Midbrain (tissue), 1 donor: Measurements from ENCODE around the gene TMCC2.
"Not testable (repeated sequence)": the region's sequence is repeated elsewhere in the genome, so short reads cannot be mapped to it uniquely, and the experiment has no call there.

Source experiments
- DNase-seq: peaks from one replicate; lab custom pipeline; 2025; lab: John Stamatoyannopoulos, UW

TMCC2 gene, protein sequence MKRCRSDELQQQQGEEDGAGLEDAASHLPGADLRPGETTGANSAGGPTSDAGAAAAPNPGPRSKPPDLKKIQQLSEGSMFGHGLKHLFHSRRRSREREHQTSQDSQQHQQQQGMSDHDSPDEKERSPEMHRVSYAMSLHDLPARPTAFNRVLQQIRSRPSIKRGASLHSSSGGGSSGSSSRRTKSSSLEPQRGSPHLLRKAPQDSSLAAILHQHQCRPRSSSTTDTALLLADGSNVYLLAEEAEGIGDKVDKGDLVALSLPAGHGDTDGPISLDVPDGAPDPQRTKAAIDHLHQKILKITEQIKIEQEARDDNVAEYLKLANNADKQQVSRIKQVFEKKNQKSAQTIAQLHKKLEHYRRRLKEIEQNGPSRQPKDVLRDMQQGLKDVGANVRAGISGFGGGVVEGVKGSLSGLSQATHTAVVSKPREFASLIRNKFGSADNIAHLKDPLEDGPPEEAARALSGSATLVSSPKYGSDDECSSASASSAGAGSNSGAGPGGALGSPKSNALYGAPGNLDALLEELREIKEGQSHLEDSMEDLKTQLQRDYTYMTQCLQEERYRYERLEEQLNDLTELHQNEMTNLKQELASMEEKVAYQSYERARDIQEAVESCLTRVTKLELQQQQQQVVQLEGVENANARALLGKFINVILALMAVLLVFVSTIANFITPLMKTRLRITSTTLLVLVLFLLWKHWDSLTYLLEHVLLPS

GRCh38 chr1:205227584-205228013 lies at the start of gene TMCC2:
Gene TMCC2 (plus strand): TSS chr1:205227946. CDS start chr1:205228565, 619 bp downstream.
- DNase-seq: peak; percentile 94

DNA sequence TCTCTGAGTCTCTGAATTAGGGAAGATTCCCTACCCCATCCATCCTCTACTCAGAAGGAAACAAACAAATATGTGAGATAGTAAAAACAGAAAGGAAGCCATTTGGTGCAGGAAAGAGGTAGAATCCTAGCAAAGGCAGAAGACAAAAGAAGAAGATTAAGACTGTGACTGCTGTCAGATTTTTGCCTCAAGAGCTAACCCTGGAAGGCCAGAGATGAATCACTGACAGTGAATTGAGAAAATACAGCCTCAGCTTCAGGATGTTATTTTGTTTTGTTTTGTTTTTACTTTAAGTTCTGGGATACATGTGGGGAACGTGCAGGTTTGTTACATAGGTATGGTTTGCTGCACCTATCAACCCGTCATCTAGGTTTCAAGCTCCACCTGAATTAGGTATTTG lies 47.9 kb upstream of the TMCC2 start:
- DNase-seq: no peak

GRCh38 chr1:205180331-205180730 lies 47.4 kb upstream of the TMCC2 start:
- DNase-seq: not testable (repeated sequence)

- DNase-seq: no peak
Observed at GRCh38 chr1:205182930-205183329, 44.8 kb upstream of the TMCC2 start.

DNA sequence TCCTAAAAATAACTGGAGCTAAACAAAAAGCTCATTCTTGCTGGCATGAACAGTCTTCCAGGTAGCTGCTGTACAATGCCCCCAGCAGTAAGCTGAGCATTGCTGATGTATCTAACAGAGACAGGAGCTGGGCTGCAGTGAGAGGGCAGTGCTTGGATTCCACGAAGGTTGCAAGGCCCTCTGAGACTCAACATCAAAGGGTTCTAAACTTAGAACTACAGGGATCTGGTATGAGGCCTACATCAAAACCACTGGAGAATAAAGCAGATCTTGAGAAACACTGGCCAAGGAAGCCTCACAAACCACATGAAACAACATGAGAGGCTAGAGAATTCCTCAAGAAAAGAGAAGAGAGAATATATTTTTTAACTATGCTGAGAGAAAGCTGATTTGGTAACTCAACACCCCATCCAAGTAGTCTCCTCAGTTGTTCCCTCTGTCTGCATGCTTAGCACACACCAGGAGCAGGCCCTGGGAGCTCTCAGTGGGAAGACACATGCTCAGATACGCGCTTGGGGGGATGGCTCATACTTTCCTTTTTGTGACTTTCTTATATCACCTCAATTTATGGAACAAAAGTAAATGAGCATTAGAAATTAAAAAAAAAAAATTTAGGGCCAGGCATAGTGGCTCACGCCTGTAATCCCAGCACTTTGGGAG lies 43.9 kb upstream of the TMCC2 start:
- DNase-seq: no peak

- DNase-seq: no peak
Observed at GRCh38 chr1:205186191-205186590, 41.6 kb upstream of the TMCC2 start.

DNA sequence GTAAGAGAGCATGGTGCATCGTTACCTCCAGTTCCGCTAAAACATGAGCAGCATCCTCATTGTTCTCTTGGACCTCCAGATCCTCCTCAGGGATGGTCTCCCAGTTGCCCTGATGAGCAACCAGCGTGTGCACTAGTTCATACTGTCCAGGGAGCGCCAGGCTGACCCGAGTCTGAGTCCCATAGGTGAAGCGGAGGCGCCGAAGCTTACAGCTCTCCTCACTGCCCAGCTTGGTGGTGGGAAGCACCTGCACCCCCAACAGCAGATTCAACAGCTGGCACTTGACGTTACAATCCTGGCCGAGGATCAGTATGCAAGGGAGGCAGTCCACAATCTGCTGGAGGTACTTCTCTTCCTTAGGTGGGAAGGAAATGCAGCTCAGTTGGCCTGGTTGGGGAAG lies 40.3 kb upstream of the TMCC2 start:
- no peak for DNase-seq

GRCh38 chr1:205188098-205188497 lies 39.6 kb upstream of the TMCC2 start:
- DNase-seq: no peak

DNA sequence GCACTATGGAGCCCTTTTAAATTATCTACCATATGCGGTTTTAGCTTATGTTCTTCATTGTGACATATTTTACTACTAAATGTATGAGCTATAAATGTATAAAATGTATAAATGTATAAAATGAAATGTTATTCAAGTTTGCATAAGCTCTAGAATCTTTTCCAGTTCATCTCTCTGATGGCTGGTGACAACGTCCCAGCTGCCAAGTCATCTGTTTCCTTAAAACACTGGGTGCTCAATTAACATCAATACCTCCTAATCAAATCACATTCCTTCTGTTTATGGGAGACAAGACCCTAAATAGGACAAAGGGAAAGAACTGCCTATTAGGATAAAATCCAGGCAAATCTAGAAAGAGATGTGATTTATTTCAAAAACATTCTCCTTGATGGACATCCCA lies 39.1 kb upstream of the TMCC2 start:
- DNase-seq: no peak

DNA sequence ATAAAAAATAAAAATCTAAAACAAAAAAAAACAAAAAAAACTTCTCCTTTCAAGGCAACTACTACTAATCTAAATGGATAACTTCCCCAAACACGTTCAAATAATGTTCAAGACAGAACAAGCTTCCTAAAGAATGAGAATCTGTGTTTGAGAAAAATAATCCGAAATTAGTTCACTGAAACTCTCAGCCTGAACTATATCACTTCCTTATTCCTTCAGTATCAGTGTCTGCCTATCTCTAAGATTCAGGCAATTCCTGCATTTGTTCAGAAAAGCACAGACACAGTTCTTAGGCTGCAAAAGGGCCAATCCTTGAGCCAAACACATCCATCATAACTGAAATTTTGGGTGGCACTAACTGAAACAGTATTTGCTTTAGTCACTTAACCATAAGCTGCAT lies 38.6 kb upstream of the TMCC2 start:
- DNase-seq: no peak

- no peak for DNase-seq
Observed at GRCh38 chr1:205190845-205191577, 36.7 kb upstream of the TMCC2 start.

DNA sequence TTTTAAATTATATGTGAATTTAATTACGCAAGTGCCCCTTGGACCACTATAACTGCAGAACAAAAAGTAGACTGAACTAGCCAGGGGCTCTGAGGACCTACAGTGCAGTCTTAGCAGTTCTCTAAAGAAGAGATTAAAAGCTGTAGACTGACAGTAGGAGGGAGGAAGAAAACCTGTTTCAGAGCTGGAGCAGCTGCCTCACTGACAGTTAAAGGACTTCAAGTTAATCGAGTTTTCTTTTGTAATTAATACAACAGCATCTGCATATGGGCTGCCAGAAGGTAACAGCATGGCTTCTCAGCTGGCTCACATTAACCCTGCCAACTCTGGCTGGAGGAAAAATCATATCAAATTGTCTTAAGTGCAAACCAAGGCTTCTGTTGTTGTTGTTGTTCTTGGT lies 36.1 kb upstream of the TMCC2 start:
- no peak for DNase-seq

- no peak for DNase-seq
Observed at GRCh38 chr1:205192287-205192686, 35.5 kb upstream of the TMCC2 start.

DNA sequence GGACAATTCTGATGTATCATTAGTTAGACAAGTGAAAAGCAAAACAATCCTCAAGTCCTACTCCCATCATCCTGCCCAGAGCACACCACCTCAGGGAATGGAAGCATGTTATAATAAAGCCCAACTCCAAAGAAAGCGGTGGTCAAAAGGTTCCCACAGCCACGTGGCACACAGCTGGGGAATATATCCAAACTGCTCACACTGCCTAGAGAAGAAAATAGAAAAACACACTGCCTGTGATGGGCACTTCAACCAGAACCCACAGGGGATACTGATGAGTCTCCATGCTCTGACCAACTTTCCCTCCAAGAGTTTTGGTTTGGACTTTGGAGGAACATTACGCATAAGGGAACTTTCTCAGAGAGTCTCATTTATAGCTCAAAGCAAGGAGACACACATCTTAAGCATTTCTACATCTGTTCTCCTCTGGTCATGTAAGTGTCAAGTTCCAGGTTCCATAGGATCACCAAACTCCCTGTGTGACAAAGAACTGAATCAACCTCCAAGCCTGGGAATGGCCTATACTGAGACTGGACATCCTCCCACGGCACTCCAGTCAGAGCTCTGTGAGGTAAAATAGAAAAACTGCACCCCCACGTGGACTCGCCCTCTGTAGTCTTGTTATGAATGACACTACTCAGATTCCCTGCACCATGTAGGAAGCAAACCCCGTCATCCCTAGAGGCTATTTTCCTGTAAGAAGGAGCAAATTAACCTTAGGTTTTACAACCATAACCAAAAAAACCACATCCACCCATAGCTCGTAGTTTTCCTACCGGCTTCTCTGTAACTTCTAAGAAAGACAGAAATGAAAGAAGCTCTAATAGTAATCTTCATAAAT lies 28.4 kb upstream of the TMCC2 start:
- DNase-seq: no peak

- DNase-seq: no peak
Observed at GRCh38 chr1:205199931-205200299, 27.8 kb upstream of the TMCC2 start.

DNA sequence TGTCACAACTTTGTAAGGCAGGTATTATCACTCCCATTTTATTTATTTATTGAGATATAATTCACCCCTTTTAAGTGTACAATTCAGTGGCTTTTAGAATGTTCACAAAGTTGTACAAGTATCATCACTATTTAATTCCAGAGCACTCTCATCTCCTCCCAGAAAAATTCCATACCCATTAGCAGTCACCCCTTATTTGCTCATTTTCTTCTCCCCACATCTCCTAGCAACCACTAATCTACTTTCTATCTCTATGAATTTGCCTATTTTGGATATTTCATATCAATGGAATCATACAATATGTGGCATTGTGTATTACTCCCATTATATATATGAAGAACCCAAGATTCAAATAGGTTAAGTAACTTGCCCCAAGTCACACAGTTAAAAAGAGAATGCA lies 23.2 kb upstream of the TMCC2 start:
- no peak for DNase-seq

DNA sequence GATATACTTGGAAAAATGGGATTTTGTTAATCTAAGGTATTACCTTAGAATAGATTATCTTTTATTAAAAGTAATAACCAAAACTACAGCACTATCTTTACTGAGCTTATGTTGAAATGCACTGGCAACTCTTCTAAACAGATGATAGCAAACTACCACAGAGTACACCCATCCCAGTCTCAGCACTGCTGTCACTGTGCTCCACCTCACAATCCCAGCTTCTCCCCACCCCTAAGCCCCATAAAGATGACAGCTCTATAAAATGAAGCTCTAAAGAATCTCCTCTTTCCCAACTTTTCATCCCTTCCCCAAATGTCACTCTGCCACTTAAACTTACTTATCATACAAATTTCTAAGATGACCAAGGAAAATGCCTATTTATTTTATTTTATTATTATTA lies 22.7 kb upstream of the TMCC2 start:
- no peak for DNase-seq

- no peak for DNase-seq
Observed at GRCh38 chr1:205208811-205209210, 18.9 kb upstream of the TMCC2 start.

GRCh38 chr1:205210756-205211168 lies 17.0 kb upstream of the TMCC2 start:
- DNase-seq: no peak

GRCh38 chr1:205211169-205211838 lies 16.4 kb upstream of the TMCC2 start, which contains the start of gene DSTYK:
Gene DSTYK (minus strand): TSS chr1:205211702. CDS start chr1:205211535, 167 bp downstream.
- DNase-seq: peak; percentile 96
